AML-193 (cell line): ENCODE measurements around the gene TSPAN2.

Experiments
- DNase-seq, 2 experiments: peaks; one replicate each; lab custom pipeline; 2025; lab: John Stamatoyannopoulos, UW

The TSPAN2 gene

DNA sequence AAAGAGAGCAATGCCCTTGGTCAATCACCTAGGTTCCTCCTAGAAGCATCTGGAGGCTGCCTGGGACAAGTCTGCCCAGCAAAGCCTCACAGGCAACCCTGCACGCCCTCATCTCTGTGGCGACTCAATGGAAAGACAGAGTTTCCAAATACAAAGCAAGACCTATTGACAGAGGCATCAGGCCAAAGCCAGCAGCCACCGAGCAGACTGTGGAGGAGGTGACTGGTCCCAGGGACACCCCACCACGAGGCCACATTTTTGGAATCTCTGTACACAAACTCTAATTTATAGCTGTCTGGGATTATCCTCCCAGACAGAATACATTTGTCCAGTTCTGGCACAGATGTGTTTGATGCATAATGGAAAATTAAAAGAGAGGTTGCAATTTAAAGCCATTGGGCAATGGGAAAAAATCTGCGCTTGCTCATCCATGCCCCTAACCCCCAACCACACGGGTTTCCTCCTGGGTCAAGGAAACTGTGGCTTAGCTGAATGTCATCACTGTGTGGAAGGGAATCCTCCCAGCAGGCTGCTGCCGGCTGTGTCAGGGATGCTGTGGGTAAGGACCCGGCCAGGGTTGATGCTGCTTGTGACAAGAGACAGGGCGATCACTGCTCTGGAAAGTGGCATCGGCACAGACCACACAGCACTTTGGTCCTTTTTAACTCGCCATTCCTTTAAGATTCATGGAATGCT, 14.3 kb downstream of the TSPAN2 start:
- no peak for DNase-seq

DNA sequence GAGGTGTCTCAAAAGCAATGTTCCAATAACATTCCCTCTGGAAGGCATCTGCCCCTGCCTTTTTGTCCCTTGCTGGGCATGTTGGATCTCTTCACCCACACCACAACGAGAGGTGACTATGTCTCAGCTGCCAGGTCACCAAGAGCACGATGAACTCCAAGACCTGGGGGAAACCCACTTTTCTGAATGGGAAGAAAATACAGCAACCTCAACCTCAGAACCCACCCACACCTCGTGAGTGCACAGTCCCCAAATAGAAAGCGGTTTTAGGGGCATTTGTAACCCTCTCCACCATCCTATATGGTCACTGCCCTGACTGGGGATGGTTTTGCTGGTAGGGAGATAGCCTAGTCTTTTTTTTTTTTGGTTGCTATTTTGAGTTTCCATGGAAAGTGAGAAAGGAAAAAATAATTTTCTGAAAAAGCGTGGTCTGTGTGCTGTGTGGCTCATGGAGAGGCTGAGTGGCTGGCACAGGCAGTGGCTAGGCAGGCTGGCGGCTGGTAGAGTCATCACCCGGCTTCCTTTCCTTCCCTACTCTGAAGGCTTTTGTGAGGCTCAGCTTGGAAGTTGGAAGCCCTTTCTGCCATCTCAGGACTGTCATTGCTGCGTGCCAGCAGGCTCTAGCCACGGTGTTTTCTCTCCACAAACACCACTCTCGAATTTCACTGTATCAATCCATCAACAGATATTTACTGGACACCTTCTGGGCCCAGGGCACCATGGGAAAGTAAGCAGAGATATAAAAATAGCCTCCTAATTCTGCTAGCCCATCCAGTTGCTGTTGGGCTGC, 15.8 kb downstream of the TSPAN2 start:
- DNase-seq = no peak

DNA sequence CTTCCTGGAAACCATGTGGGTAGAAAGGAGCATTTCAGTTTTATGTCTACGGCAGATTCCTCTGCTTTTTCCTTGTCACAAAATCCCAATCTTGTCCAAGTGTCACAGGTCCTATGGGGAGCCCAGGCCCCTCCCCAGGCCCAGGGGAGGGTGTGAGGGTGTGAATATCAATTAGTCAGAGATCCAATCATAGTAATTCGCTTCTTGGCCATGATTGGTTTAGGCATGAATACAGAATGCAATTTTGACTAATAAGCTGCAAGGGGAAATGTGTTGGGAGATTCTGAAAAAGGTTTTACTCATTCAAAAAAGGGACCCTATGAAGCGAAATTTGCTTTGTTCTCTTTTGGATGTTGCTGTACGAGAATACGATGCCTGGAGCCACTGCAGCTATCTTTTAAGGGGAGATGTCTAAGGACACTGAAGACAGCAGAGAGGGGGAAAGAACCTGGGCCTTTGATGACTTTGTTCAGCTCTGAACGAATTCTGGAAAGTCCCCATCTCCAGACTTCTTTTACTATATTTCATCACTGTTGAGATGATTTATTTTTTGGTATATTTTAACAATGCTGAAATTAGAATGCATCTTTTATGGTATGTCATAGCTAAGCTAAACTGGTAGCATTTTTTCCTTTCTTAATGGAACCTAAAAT, 18.2 kb downstream of the TSPAN2 start:
- DNase-seq = no peak

- no peak for DNase-seq
Observed at GRCh38 chr1:115069659-115070308, 19.5 kb downstream of the TSPAN2 start.

GRCh38 chr1:115068826-115069585, 20.3 kb downstream of the TSPAN2 start:
- DNase-seq = no peak

- no peak for DNase-seq
Observed at GRCh38 chr1:115067161-115067859, 22.0 kb downstream of the TSPAN2 start.

DNA sequence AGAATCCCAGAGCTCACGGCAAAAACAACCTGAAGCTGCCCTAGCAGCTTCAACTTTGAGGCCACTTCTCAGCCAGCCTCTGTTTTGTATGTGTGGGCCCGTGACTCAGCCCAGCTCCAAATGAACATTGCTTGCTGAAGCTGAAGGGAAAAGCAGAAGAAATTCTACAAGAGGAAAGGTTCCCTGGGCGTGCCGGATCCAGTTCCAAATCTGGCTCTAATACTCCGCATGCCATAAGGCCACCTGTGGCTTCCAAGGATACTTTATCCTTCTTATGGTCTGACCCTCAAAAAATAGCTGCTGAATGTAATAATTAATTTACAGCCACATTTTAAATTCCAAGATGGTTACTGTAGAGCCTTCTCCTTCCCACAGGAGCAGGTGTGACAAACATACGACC, 24.3 kb downstream of the TSPAN2 start:
- no peak for DNase-seq

GRCh38 chr1:115064461-115064860, 24.8 kb downstream of the TSPAN2 start:
- DNase-seq = no peak

DNA sequence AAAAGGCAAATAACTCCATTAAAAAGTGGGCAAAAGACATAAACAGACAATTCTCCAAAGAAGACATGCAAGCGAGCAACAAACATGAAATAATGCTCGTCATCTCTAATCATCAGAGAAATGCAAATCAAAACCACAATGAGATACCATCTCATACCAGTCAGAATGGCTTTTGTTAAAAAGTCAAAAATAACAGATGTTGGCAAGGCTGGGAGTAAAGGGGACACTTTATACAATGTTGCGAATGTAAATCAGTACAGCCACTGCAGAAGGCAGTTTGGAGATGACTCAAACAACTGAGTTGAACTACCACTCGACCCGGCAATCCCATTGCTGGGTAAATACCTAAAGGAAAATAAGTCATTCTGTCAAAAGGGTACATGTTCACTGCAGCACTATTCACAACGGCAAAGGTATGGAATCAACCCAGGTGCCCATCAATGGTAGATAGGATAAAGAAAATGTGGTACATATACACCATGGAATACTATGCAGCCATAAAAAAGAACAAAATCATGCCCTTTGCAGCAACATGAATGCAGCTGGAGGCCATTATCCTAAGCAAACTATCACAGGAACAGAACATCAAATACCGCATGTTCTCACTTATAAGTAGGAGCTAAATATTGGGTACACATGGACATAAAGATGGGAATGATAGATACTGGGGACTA, 25.9 kb downstream of the TSPAN2 start:
- DNase-seq = no peak

- peak; percentile 88 for DNase-seq
Observed at GRCh38 chr1:115062542-115063004, 26.7 kb downstream of the TSPAN2 start.

- no peak for DNase-seq
Observed at GRCh38 chr1:115060501-115060900, 28.8 kb downstream of the TSPAN2 start.

DNA sequence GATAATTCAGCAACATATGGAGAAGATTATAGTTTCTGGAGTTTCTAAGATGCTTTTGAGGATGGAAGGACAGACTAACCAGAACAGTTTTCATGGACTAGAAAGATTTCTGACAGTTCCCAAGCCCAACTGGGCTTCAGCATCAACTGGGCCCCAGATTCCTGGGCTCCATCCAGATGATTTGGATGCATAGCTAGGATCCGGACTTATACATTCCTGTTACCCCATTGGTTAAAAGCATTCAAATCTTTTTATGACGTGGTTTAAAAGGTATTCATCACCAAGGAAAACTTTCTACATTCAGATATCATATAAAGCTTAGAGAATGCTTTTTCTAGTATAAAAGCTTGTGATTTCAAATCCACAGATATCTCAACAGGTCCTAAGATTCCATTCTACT, 30.0 kb downstream of the TSPAN2 start:
- no peak for DNase-seq

- DNase-seq = no peak
Observed at GRCh38 chr1:115057661-115058254, 31.5 kb downstream of the TSPAN2 start.

- no peak for DNase-seq
Observed at GRCh38 chr1:115056395-115056798, 32.9 kb downstream of the TSPAN2 start.

- peak; percentile 56 to 58 for DNase-seq
Observed at GRCh38 chr1:115052454-115053083, 36.7 kb downstream of the TSPAN2 start.

- no peak for DNase-seq
Observed at GRCh38 chr1:115051850-115052249, 37.5 kb downstream of the TSPAN2 start.

DNA sequence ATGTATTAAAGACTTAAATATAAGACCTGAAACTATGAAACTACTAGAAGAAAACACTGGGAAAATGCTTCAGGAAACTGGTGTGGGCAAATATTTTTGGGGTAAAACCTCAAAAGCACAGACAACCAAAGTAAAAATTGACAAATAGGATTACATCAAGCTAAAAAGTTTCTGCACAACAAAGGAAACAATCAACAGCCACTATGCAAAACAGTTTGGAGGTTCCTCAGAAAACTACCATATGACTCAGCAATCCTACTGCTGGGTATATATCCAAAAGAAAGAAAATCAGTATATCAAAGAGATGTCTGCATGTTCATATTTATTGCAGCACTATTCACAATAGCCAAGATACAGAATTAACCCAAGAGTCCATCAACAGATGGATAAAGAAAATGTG, 42.6 kb downstream of the TSPAN2 start:
- no peak for DNase-seq

DNA sequence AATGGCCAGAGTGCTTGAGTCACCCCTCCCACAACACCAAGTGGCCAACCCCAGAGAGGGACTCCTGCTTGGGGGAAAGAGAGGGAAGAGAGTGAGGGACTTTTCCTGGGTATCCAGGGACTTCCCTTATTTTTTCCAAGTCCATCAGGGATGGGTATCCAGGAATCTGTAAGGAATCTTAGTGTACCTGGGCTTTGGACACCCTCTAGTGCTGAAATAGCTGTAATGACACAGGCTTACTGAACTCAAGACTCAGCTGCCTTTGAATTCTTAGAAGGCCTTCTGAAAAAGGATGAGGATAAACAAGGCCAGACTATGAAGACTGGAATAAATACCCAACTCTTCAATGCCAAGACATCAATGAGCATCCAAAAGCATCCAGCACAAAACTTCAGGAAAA, 47.6 kb downstream of the TSPAN2 start:
- DNase-seq = no peak

DNA sequence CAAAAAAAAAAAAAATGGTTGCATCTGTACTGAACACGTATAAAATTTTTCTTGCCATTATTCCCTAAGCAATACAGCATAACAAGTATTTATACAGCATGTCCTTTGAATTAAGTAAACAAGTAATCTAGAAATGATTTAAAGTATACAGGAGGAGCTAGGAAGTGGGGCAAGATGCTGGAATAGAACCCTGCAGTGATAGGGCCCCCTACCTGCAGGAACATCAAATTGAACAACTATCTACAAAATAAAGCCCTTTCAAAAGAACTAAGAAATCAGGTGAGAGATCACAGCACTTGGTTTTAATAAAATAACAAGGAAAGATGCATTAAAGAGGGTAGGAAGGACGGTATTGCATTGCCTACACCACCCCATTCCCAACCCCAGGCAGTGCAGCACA, 48.8 kb downstream of the TSPAN2 start:
- DNase-seq = no peak
